NCI-H1694 treated with DMSO at 0.1 percent for 48 hours (cell line): Measurements from ENCODE around the gene DAND5.

Experiments
- DNase-seq: peaks from one replicate; lab custom pipeline; 2025; lab: John Stamatoyannopoulos, UW

DAND5 gene

DNA sequence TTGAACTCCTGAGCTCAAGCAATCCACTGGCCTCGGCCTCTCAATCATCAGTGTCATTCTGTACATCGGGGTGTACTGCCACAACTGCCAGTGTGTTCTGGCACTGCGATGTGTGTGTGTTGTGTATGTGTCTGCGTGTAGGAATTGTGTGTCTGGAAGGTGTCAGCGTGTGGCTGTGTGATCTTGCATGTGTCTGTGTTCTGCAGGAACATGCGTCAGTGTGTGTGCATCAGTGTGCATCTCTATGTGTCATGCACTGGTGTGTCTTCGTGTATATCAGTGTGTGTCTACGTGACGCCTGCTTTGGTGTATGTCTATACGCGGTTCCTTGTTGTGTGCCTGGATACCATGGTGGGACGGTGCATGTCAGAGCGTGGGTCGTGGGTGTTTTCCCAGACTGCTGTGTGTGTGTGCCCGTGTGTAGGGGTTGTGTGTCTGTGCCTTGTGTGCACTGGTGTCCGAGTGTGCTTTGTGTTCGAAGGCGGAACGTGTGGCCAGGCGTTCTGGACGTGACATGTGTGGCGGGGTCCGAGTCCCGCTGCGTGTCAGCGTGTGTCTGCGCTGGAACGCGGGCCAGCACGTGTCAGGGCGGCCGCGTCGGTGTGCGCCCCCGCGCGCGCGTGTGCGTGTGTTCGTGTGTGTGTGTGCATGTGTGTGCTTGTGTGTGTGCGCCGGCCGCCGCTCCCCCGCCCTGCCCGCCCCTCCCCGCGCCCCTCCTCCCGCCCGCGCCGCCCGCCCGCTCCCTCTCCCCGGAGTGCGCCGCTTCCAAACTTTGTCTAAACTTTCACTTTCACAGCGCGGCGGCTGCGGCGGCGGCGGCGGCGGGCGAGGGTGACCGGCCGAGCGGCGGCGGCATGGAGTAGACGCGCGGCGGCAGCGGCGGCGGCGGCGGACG lies 25.6 kb downstream of the DAND5 start, which contains the start of gene NFIX:
NFIX (plus strand) TSS at position 775 of the 895 bp plus-strand sequence. CDS start 363 bp downstream, outside the sequence.
- DNase-seq: no peak

GRCh38 chr19:12995596-12996405 lies 26.4 kb downstream of the DAND5 start:
- no peak for DNase-seq

GRCh38 chr19:12996406-12997094 lies 27.2 kb downstream of the DAND5 start:
- DNase-seq: no peak

- DNase-seq: no peak
These were observed 28.0 kb downstream of the DAND5 start for GRCh38 chr19:12997179-12997966.

DNA sequence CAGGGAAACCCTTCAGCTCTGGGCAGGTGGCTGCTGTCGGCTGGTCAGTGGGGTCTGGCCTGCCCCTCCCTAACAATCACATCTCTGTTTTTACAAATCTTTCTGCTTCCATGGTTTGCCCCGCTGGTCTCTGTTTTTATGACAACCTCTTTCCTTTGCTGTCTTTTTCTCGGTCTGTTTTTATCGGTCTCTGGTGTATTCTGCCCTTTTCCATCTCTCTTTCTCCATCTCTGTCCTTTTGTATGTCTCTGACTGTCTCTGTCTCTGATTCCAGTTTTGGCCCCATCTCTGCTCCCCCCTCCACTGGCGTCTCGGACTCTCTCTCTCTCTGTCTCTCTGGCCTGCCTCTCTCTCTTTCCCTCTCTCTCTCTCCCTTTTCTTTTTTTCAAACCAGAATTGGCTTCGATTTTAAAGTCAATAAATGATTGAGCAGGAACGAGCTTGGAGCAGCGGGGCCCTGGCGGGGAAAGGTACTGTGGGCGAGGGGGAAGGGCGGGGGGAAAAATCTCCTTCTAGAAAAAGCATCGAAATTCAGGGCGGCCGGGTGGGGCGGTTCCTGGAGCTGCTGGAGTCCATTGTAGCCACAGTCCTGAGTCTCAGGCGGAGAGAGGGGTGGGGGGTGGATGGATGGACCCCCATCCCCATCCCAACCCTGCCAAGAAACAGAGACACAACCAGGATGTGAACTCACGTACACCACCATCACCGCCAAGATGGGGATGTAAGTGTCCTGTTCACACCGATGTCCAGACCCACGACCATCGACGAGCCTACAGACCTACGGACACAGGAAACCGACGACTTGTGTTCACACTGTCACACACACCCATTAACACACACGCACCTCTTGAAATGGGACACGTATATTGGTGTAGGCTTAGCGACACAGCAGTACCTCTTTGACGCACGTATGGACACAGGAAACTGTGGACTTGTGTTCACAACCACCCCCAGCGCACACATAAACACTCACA lies 28.9 kb downstream of the DAND5 start:
- DNase-seq: no peak

DNA sequence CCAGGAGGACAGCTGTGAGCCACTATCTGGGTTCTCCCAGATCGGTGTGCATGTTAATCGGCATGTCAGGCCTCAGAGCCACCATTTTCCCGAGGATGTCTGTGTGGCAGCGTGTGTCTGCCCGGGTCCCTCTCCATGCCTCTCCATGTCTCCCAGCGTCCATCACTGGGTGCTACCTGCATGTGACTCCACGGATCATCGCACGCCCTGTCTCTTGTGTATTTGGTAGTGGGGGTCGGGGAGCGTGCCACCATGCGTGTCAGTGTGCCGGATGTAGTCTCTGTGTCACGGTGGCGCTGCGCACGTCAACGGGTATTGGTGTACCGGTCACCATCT lies 31.8 kb downstream of the DAND5 start:
- DNase-seq: no peak

DNA sequence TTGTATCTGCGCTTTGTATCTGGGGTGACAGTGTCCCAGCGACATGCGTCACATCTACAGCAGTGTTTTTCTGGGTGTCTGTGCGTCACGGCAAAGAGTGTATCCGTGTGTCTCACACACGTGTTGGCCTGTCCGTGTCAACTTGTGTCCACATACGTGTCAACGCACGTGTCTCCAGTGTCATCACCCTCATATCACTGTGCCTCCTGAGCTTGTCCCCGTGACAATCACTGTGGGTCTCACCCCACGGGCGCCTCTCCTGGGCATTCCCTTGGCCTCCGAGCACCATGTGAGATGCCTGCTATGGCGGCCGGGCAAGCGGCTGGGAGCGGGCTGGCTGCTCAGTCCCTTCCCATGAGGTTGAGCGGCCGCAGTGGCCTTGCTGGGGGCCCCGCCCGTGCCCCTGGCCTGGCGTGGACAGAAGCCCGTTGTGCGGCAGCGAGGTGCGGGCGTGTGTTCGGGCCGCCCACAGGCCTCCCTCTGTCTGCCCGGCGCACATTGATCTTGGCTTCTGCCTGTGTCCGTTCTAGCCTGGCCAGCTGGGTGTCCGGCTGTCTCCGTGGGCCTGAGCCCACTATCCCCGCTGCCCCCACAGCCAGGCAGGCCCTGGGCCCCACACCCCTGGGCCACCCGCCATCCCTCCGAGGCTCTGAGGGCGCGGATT lies 32.3 kb downstream of the DAND5 start:
- no peak for DNase-seq

DNA sequence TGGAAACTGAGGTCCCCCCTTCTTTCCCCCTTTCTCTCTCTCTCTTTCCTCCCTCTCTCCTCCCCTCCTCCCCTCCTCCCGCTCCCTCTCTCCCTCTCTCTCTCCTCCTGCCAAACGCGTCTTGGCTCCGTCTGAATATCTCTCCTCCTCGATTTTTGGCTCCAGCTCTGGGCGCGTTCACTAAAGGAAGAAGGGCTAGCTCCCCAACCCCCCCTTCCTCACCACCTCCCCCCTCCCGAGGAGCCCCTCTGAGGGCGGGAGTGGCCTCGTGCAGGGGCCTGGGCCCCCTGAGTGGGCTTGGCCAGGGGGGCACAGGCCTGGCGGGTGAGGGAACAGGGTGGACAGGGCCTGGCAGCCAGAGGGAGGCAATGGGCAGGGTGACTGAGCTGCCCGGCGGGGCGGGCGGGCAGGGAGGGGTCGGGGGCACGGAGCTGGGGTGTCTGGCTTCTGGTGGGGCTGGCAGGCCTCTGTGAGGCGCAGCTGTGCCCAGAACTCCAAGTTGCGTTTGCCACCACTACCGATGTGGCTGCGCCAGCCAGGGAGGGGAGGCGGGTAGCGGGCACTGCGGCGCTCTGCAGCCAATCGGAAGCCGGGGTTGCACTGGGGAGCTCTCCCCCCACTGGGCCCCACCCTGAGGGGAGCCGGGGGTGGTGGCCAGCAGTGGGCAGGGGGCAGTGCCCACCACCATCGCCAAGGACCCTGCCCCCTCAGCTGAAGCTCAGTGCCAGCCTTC lies 33.0 kb downstream of the DAND5 start:
- DNase-seq: no peak

GRCh38 chr19:13003081-13003480 lies 33.7 kb downstream of the DAND5 start:
- DNase-seq: no peak

GRCh38 chr19:13004273-13004672 lies 34.9 kb downstream of the DAND5 start:
- no peak for DNase-seq

- DNase-seq: no peak
These were observed 35.9 kb downstream of the DAND5 start for GRCh38 chr19:13005253-13005652.

DNA sequence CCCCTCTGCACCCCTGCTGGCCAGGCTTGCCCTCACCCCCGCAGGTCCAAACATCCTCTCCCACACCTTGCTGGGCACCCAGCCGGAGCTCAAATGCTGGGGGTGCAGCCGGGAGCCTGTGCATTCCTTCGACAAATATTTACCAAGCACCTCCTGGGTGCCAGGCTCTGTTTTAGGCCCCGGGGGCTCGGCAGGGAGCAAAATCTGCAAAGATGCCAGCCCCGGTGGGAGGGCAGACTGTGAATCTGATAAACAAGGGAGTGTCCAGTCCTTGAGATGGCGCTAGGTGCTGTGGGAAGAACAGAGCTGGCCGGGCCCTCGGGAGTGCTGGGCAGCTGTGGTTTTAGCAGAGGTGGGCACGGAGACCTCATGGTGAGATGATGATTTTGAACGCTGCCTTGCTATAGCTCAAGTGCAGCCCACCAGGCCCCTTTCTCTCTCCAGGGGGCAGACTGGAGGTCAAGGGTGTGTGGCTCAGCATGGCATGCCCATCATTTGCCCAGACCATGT lies 36.5 kb downstream of the DAND5 start:
- DNase-seq: no peak

GRCh38 chr19:13006431-13007281 lies 37.3 kb downstream of the DAND5 start:
- no peak for DNase-seq

DNA sequence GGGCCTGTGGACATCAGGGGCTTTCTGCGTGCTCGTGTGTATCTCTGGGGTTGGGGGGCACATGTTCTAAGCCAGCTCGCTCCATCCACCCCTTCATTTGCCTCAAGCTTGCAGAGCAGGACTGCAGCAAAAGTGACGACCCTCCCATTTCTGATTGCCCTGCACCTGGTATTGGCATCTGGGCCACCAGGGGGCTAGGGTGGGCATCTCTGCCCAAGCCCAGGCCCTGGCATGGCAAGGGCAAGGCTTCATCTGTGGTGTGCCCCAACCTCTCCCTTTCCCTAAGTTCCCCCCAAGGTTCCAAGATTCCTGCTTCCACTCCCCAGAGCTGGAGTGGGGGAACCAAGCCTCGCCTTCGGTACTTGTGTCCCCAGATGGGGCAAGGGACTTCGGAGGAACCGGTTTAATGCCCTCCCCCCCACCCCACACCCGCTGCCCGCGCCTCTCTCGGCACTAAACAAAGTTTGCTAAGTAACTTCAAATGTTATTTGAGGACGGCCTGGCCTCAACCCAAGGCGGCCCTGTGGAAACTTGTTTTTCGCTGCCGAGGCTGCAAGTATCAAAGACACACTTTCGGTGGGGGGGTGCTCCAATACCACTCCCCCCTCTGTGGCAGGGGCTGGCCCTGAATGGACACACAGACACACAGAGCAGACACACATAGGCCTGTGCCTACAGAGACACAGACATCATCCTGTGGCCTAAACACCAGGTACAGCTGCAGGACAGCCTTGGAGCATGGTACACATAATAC lies 38.1 kb downstream of the DAND5 start:
- no peak for DNase-seq

- no peak for DNase-seq
These were observed 39.8 kb downstream of the DAND5 start for GRCh38 chr19:13008926-13009787.
